Lower leg skin (tissue), 4 donors: Measurements from ENCODE around the gene ASS1. TPM values are rescaled to one million over a fixed set of nuclear protein-coding genes. Genes with fewer than 3 reads are reported as not detected.

Source experiments
- DNase-seq, 2 donors: peaks; one replicate each; pipeline ENCODE4 v3.0.0-alpha.2; 2019; ENCODE audit warnings: low spot score in 2 of 2
- H3K4me3 ChIP-seq: fragments of 200-600 bp; sonication (generic); 2 replicates; pipeline ENCODE4 v1.5.1; 2017; ENCODE audit warnings: mild to moderate bottlenecking, low read depth; ENCODE audit not compliant: poor library complexity, severe bottlenecking
- CTCF ChIP-seq, 3 donors: fragments of 450-650 bp; IDR thresholded peaks; one replicate each; pipeline ENCODE4 v1.5.1; 2016; ENCODE audit warnings: antibody characterized with exemption in 3 of 3, mild to moderate bottlenecking in 3 of 3, moderate library complexity in 2 of 3
- POLR2A ChIP-seq, 2 donors: fragments of 450-650 bp; IDR thresholded peaks; one replicate each; pipeline ENCODE4 v1.6.1; 2016 to 2017; ENCODE audit warnings: antibody characterized with exemption in 2 of 2, mild to moderate bottlenecking in 1 of 2, moderate library complexity in 1 of 2
- WGBS, 2 donors: methylation state at CpG; one replicate each; pipeline ENCODE4 v1.1.5; 2018; 5-methylcytosine and 5-hydroxymethylcytosine counted together
- intact Hi-C: fragments of 100-400 bp; cut with DNase I; formaldehyde crosslinking; loops from one replicate; pipeline ENCODE4 v1.15.0; 2023; ENCODE audit warnings: low total_unique reads
- total RNA-seq, 4 donors: library from RNA; depleted of rRNA; stranded (reverse); fragments of >200 nt; gene quantifications; one replicate each; pipeline ENCODE4 v1.1.0, GENCODE V29; 2016

ASS1 gene
- total RNA-seq, 4 donors from 2014 or later, result 98.7 to 104 (median 103) TPM

GRCh38 chr9:130526854-130527650 is 82.3 kb downstream of the ASS1 start:
- no peak for DNase-seq
- no peak overlapping the region for H3K4me3 ChIP-seq
- 69 to 75% methylated on average over 28 to 31 of the region's 31 CpGs for WGBS, 2 donors
- intact Hi-C loops, result no loop called here
- TF ChIP-seq POLR2A (IDR thresholded peaks at IDR 0.05), result no peak
- TF ChIP-seq CTCF (IDR thresholded peaks at IDR 0.05), result no peak

DNA sequence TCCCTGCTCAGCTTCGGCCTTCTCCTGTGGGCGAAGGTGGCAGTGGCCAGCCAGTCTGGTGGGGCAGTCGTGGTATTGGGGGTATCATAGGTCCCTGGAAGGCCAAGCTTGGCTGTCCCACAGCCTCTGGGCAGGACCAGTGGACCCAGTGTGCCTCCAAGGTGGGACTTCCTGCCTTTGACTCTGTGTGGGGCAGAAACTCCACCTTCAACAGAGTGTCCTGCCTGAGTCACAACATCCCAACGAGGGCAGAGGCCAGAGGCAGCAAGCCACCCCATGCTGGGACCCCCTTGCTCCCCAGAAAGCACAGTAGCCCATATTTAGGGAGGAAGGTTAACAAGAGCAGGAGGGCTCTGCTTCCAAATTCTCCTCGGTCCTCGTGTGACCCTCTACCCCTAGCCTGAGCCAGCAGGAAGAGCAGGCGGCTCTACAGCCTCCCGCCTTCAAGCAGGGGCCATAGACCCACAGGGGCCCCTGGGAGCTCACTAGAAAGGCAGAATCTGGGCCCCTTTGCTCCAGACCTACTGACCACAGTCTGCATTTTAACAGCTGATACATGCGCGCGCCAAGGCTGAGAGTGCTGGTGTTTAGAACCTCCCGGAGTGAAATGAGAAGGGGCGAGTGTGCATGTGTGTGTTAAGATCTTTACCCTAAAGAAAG is 83.0 kb downstream of the ASS1 start:
- H3K4me3 ChIP-seq, result no peak overlapping the region
- no peak for DNase-seq
- no peak for TF ChIP-seq CTCF (IDR thresholded peaks at IDR 0.05)
- TF ChIP-seq POLR2A (IDR thresholded peaks at IDR 0.05), result no peak
- intact Hi-C loops, result no loop called here
- 78 to 83% methylated on average over 10 to 13 of the region's 13 CpGs for WGBS, 2 donors

DNA sequence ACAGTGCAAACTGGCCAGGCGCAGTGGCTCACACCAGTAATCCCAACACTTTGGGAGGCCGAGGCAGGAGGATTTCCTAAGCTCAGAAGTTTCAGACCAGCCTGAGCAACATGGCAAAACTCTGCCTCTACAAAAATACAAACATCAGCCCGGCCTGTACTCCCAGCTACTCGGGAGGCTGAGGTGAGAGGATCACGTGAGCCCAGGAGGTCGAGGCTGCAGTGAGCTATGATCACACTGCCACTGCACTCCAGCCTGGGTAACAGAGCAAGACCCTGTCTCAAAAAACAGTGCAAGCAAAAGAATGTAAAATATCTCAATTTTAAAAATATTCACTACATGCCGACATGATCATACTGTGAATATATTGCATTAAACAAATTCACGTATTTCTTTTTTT is 83.9 kb downstream of the ASS1 start:
- WGBS, 2 donors, result 80 to 91% methylated on average over 8 of the region's 8 CpGs
- H3K4me3 ChIP-seq, result no peak overlapping the region
- intact Hi-C loops, result no loop called here
- TF ChIP-seq POLR2A (IDR thresholded peaks at IDR 0.05) (no peak), CTCF (IDR thresholded peaks at IDR 0.05) (no peak)
- no peak for DNase-seq

DNA sequence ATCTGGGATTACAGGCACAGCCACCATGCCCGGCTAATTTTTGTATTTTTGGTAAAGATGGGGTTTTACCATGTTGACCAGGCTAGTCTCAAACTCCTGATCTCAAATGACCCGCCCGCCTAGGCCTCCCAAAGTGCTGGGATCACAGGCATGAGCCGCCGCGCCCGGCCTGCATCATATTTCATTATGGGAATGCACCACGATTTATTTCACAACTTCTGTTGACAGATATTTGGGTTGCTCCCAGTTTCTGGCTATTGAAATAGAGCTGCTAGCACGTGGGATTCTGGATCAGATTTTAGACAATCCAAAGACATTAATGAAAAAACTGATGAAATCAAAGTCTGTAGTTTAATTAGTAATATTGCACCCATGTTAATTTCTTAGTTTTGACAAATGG is 86.2 kb downstream of the ASS1 start:
- intact Hi-C loops, result no loop called here
- DNase-seq, result peak in 1 of 2 donors; percentile 49
- no peak overlapping the region for H3K4me3 ChIP-seq
- 30 to 38% methylated on average over 9 of the region's 9 CpGs for WGBS, 2 donors
- TF ChIP-seq POLR2A (IDR thresholded peaks at IDR 0.05) (no peak), CTCF (IDR thresholded peaks at IDR 0.05) (no peak)

- no peak for DNase-seq
- TF ChIP-seq CTCF (IDR thresholded peaks at IDR 0.05) (no peak), POLR2A (IDR thresholded peaks at IDR 0.05) (no peak)
- 90 to 97% methylated on average over 8 of the region's 8 CpGs for WGBS, 2 donors
These were observed 86.9 kb downstream of the ASS1 start for GRCh38 chr9:130531670-130532069.

More at GRCh38 chr9:130531670-130532069, 86.9 kb downstream of the ASS1 start:
- intact Hi-C loops, result no loop called here
- H3K4me3 ChIP-seq, result no peak overlapping the region
